CD14-positive monocyte (primary cell): ENCODE measurements around the gene TACC2. TPM values are rescaled to one million over a fixed set of nuclear protein-coding genes. Genes with fewer than 3 reads are reported as not detected.

Source experiments
- DNase-seq, 3 donors: peaks; one replicate each; pipeline ENCODE4 v3.0.0-alpha.2; 2011 to 2022
- H2AFZ ChIP-seq: 2 replicates; pipeline ENCODE4 v1.6.0; 2012; ENCODE audit warnings: mild to moderate bottlenecking, low read depth, low read length, inconsistent platforms; ENCODE audit not compliant: insufficient read depth, poor library complexity, severe bottlenecking
- H3K27ac ChIP-seq, 2 donors: 1 replicate in 1 of 2; 2 replicates in 1 of 2; pipeline ENCODE4 v1.5.1; 2012 to 2013; ENCODE audit warnings: low read length in 2 of 2, control low read depth in 1 of 2, inconsistent platforms in 1 of 2, low read depth in 1 of 2, mild to moderate bottlenecking in 1 of 2
- H3K27me3 ChIP-seq, 2 donors: one replicate each; pipeline versions ENCODE4 v1.6.0 to v1.6.1; 2011 to 2013; ENCODE audit warnings: low read length in 2 of 2; ENCODE audit not compliant: control insufficient read depth in 2 of 2, insufficient read depth in 2 of 2
- H3K36me3 ChIP-seq, 2 donors: replicated peaks in 1 of 2; 1 replicate in 1 of 2; 2 replicates in 1 of 2; pipeline versions ENCODE4 v1.5.1 to v1.6.1; 2012 to 2013; ENCODE audit warnings: low read length in 2 of 2, control low read depth in 1 of 2, inconsistent platforms in 1 of 2, mild to moderate bottlenecking in 1 of 2; ENCODE audit not compliant: insufficient read depth in 2 of 2, control insufficient read depth in 1 of 2
- H3K4me1 ChIP-seq, 2 donors: 1 replicate in 1 of 2; 2 replicates in 1 of 2; pipeline versions ENCODE4 v1.5.1 to v1.6.1; 2012 to 2013; ENCODE audit warnings: low read length in 2 of 2, control low read depth in 1 of 2, inconsistent platforms in 1 of 2, mild to moderate bottlenecking in 1 of 2, moderate library complexity in 1 of 2; ENCODE audit not compliant: insufficient read depth in 2 of 2, control insufficient read depth in 1 of 2
- H3K4me2 ChIP-seq: replicated peaks from 2 replicates; pipeline ENCODE3; 2012; ENCODE audit warnings: low read length, moderate library complexity, mild to moderate bottlenecking; ENCODE audit not compliant: poor library complexity, severe bottlenecking; ENCODE audit errors: extremely low read depth
- H3K4me3 ChIP-seq, 3 experiments: fragments of 200-600 bp in 1 of 3; sonication (generic) in 1 of 3; replicated peaks in 1 of 3; 1 replicate in 2 of 3; 2 replicates in 1 of 3; pipeline ENCODE4 v1.5.1; 2011 to 2013; ENCODE audit warnings: low read length in 3 of 3, mild to moderate bottlenecking in 3 of 3, control low read depth in 2 of 3, low read depth in 2 of 3, inconsistent platforms in 1 of 3, moderate library complexity in 1 of 3
- H3K79me2 ChIP-seq: 2 replicates; pipeline ENCODE4 v1.6.0; 2012; ENCODE audit warnings: mild to moderate bottlenecking, control low read depth, inconsistent platforms, low read length, moderate library complexity; ENCODE audit not compliant: insufficient read depth
- H3K9ac ChIP-seq: 2 replicates; pipeline ENCODE4 v1.6.0; 2017; ENCODE audit warnings: low read length, mild to moderate bottlenecking; ENCODE audit not compliant: insufficient read depth, poor library complexity, severe bottlenecking
- H3K9me3 ChIP-seq, 2 donors: replicated peaks in 1 of 2; 1 replicate in 1 of 2; 2 replicates in 1 of 2; pipeline versions ENCODE4 v1.5.1 to v1.6.1; 2012 to 2013; ENCODE audit warnings: low read length in 2 of 2, control low read depth in 1 of 2; ENCODE audit not compliant: control insufficient read depth in 1 of 2, insufficient read depth in 1 of 2
- H4K20me1 ChIP-seq: 2 replicates; pipeline ENCODE4 v1.6.0; 2012; ENCODE audit warnings: mild to moderate bottlenecking, low read length, control low read depth, moderate library complexity; ENCODE audit not compliant: insufficient read depth
- H3K27ac Mint-ChIP-seq, 7 donors: one replicate each; pipeline ENCODE4 v1.8.0; 2020; ENCODE audit warnings: mild to moderate bottlenecking in 7 of 7, mixed read lengths in 7 of 7, moderate library complexity in 6 of 7, inconsistent platforms in 2 of 7
- H3K27me3 Mint-ChIP-seq, 3 donors: one replicate each; pipeline ENCODE4 v1.8.0; 2021 to 2022; ENCODE audit warnings: low read depth in 3 of 3, mild to moderate bottlenecking in 3 of 3, mixed read lengths in 3 of 3, moderate library complexity in 3 of 3, inconsistent platforms in 1 of 3
- H3K36me3 Mint-ChIP-seq, 2 donors: one replicate each; pipeline ENCODE4 v1.8.0; 2020; ENCODE audit warnings: mixed read lengths in 2 of 2, inconsistent platforms in 1 of 2, mild to moderate bottlenecking in 1 of 2
- H3K4me1 Mint-ChIP-seq: one replicate; pipeline ENCODE4 v1.8.0; 2020; ENCODE audit warnings: mild to moderate bottlenecking, mixed read lengths
- H3K4me3 Mint-ChIP-seq, 2 donors: one replicate each; pipeline ENCODE4 v1.8.0; 2020; ENCODE audit warnings: mild to moderate bottlenecking in 2 of 2, mixed read lengths in 2 of 2, moderate library complexity in 1 of 2
- H3K9me3 Mint-ChIP-seq, 7 donors: one replicate each; pipeline ENCODE4 v1.8.0; 2020 to 2022; ENCODE audit warnings: mixed read lengths in 7 of 7, mild to moderate bottlenecking in 6 of 7, moderate library complexity in 6 of 7, inconsistent platforms in 2 of 7
- WGBS: methylation state at CpG from one replicate; pipeline ENCODE4 v1.1.5; 2013; ENCODE audit warnings: missing lambda C conversion rate; ENCODE audit not compliant: insufficient coverage; 5-methylcytosine and 5-hydroxymethylcytosine counted together
- intact Hi-C, 2 donors: fragments of 100-400 bp; cut with micrococcal nuclease; formaldehyde crosslinking; loops; one replicate each; pipeline versions ENCODE4 v1.15.0 to v1.15.1; 2023
- polyA plus RNA-seq, 3 donors: library from polyadenylated mRNA; depleted of rRNA in 1 of 3; unstranded in 2 of 3; stranded (reverse) in 1 of 3; fragments of 300-500 nt in 2 of 3; fragments of >200 nt in 1 of 3; fragmentation: Illumina TruSeq in 2 of 3; gene quantifications; 1 replicate in 2 of 3; 2 replicates in 1 of 3; pipeline ENCODE4 v1.2.3, GENCODE V29; 2012 to 2021
- TF ChIP-seq, protein P1 (sequence below): fragments of 200-600 bp; IDR thresholded peaks from one replicate; pipeline ENCODE4 v1.8.0; 2022; ENCODE audit warnings: antibody characterized with exemption, mild to moderate bottlenecking

The TACC2 gene
- polyA plus RNA-seq, 3 donors = 0.03 TPM; not detected in 2

- no peak overlapping the region for H3K4me3 ChIP-seq
- Mint-ChIP-seq H3K27me3 (peaks cover 0 to 3% (median 0%) of the 10 kb centered on the region in 3 donors), H3K27ac (no peak overlapping the region), H3K4me1 (no peaks in the 10 kb centered on the region), H3K4me3 (no peak overlapping the region), H3K9me3 (peaks cover 0 to 2% (median 0%) of the 10 kb centered on the region in 7 donors), H3K36me3 (no peaks in the 10 kb centered on the region)
- no peaks in the 10 kb centered on the region for H3K27me3 ChIP-seq
- no peak for DNase-seq
- no peak overlapping the region for H2AFZ ChIP-seq
- no CpG with 5 or more reads among the region's 6 CpGs for WGBS
- TF ChIP-seq, protein P1, sequence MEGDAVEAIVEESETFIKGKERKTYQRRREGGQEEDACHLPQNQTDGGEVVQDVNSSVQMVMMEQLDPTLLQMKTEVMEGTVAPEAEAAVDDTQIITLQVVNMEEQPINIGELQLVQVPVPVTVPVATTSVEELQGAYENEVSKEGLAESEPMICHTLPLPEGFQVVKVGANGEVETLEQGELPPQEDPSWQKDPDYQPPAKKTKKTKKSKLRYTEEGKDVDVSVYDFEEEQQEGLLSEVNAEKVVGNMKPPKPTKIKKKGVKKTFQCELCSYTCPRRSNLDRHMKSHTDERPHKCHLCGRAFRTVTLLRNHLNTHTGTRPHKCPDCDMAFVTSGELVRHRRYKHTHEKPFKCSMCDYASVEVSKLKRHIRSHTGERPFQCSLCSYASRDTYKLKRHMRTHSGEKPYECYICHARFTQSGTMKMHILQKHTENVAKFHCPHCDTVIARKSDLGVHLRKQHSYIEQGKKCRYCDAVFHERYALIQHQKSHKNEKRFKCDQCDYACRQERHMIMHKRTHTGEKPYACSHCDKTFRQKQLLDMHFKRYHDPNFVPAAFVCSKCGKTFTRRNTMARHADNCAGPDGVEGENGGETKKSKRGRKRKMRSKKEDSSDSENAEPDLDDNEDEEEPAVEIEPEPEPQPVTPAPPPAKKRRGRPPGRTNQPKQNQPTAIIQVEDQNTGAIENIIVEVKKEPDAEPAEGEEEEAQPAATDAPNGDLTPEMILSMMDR = no peak
- H3K9ac ChIP-seq = no peak overlapping the region
- H3K4me2 ChIP-seq = no peak overlapping the region
- H3K27ac ChIP-seq = no peak overlapping the region
- H3K9me3 ChIP-seq = no peaks in the 10 kb centered on the region
- intact Hi-C loops = no loop called here
- no peaks in the 10 kb centered on the region for H3K36me3 ChIP-seq
- no peaks in the 10 kb centered on the region for H3K79me2 ChIP-seq
- no peaks in the 10 kb centered on the region for H3K4me1 ChIP-seq
- H4K20me1 ChIP-seq = no peaks in the 10 kb centered on the region
These were observed 251.4 kb downstream of the TACC2 start for GRCh38 chr10:122240401-122240800.

- H3K9me3 Mint-ChIP-seq = peaks cover 0 to 2% (median 0%) of the 10 kb centered on the region in 7 donors
- H2AFZ ChIP-seq = no peak overlapping the region
- no peaks in the 10 kb centered on the region for H3K36me3 Mint-ChIP-seq
- WGBS = 94% methylated on average over 8 of the region's 8 CpGs
- H3K9ac ChIP-seq = no peak overlapping the region
- intact Hi-C loops = no loop called here
- H3K4me1 Mint-ChIP-seq = no peaks in the 10 kb centered on the region
- H3K9me3 ChIP-seq = no peaks in the 10 kb centered on the region
- no peaks in the 10 kb centered on the region for H4K20me1 ChIP-seq
- H3K27ac Mint-ChIP-seq = no peak overlapping the region
- H3K27me3 ChIP-seq = no peaks in the 10 kb centered on the region
- no peaks in the 10 kb centered on the region for H3K79me2 ChIP-seq
- no peak for DNase-seq
- H3K4me3 ChIP-seq = no peak overlapping the region
- TF ChIP-seq, protein P1 = no peak
- H3K4me2 ChIP-seq = no peak overlapping the region
- H3K4me3 Mint-ChIP-seq = no peak overlapping the region
- no peaks in the 10 kb centered on the region for H3K36me3 ChIP-seq
- H3K27me3 Mint-ChIP-seq = peaks cover 0 to 3% (median 2%) of the 10 kb centered on the region in 3 donors
- no peaks in the 10 kb centered on the region for H3K4me1 ChIP-seq
- no peak overlapping the region for H3K27ac ChIP-seq
These were observed 252.9 kb downstream of the TACC2 start for GRCh38 chr10:122241836-122242235.
